DOHH2 (cell line): ENCODE measurements around the gene MGAM2.

Source experiments
- H3F3A ChIP-seq: fragments of 200-600 bp; sonication (generic), shearing (Covaris generic); 2 replicates; pipeline ENCODE4 v1.6.0; 2016; ENCODE audit warnings: antibody characterized with exemption, mild to moderate bottlenecking; ENCODE audit not compliant: control insufficient read depth, insufficient read depth
- H3K27ac ChIP-seq: fragments of 200-600 bp; sonication (generic); 2 replicates; pipeline ENCODE4 v1.5.1; 2014; ENCODE audit warnings: low read depth, mild to moderate bottlenecking, low read length, moderate library complexity
- H3K27me3 ChIP-seq: fragments of 200-600 bp; sonication (generic); 2 replicates; pipeline ENCODE4 v1.6.1; 2014; ENCODE audit warnings: mild to moderate bottlenecking, low read length, mixed read lengths; ENCODE audit not compliant: control insufficient read depth
- H3K36me3 ChIP-seq: fragments of 200-600 bp; sonication (generic); 2 replicates; pipeline ENCODE4 v1.6.1; 2014; ENCODE audit warnings: mild to moderate bottlenecking, low read length, moderate library complexity, mixed read lengths; ENCODE audit not compliant: control insufficient read depth
- H3K4me1 ChIP-seq: fragments of 200-600 bp; sonication (generic); 2 replicates; pipeline ENCODE4 v1.6.1; 2014; ENCODE audit warnings: mild to moderate bottlenecking, low read length, mixed read lengths; ENCODE audit not compliant: control insufficient read depth
- H3K4me2 ChIP-seq: fragments of 200-600 bp; sonication (generic); 2 replicates; pipeline ENCODE4 v1.6.0; 2014; ENCODE audit warnings: mild to moderate bottlenecking, low read length, moderate library complexity
- H3K4me3 ChIP-seq: fragments of 200-600 bp; sonication (generic); 2 replicates; pipeline ENCODE4 v1.5.1; 2014; ENCODE audit warnings: mild to moderate bottlenecking, low read length, mixed read lengths
- H3K79me2 ChIP-seq: fragments of 200-600 bp; sonication (generic); 2 replicates; pipeline ENCODE4 v1.6.1; 2014; ENCODE audit warnings: mild to moderate bottlenecking, low read length, mixed read lengths; ENCODE audit not compliant: control insufficient read depth
- H3K9me2 ChIP-seq: fragments of 200-600 bp; sonication (generic); replicated peaks from 2 replicates; pipeline ENCODE4 v1.6.1; 2014; ENCODE audit warnings: mild to moderate bottlenecking, low read length, mixed read lengths; ENCODE audit not compliant: control insufficient read depth
- H3K9me3 ChIP-seq: fragments of 200-600 bp; sonication (generic); 2 replicates; pipeline ENCODE4 v1.6.1; 2014; ENCODE audit warnings: antibody characterized with exemption, low read length, mixed read lengths; ENCODE audit not compliant: control insufficient read depth, insufficient read depth
- H4K20me1 ChIP-seq: fragments of 200-600 bp; sonication (generic); 2 replicates; pipeline ENCODE4 v1.6.0; 2014; ENCODE audit warnings: low read depth, mild to moderate bottlenecking, antibody characterized with exemption, low read length, moderate library complexity; ENCODE audit not compliant: control insufficient read depth, insufficient read depth
- CTCF ChIP-seq: fragments of 200-600 bp; sonication (generic); IDR thresholded peaks from one replicate; pipeline ENCODE4 v1.5.1; 2014; ENCODE audit warnings: antibody characterized with exemption, mild to moderate bottlenecking, low read depth, low read length; ENCODE audit not compliant: poor library complexity, severe bottlenecking
- EZH2phosphoT487 ChIP-seq: fragments of 200-600 bp; sonication (generic); IDR thresholded peaks from 2 replicates; pipeline ENCODE4 v1.6.1; 2017; ENCODE audit warnings: borderline replicate concordance, mild to moderate bottlenecking, antibody characterized with exemption, low read length, moderate library complexity, mixed read lengths

The MGAM2 gene

GRCh38 chr7:142250705-142251104 is 139.2 kb downstream of the MGAM2 start:
- Histone ChIP-seq H3K36me3 (no peaks in the 10 kb centered on the region), H3K27ac (no peak overlapping the region), H3K4me2 (no peak overlapping the region), H3K4me3 (no peak overlapping the region), H3K9me2 (no peaks in the 10 kb centered on the region), H3K79me2 (no peaks in the 10 kb centered on the region), H3F3A (no peaks in the 10 kb centered on the region), H3K9me3 (no peaks in the 10 kb centered on the region), H3K27me3 (no peaks in the 10 kb centered on the region), H3K4me1 (no peaks in the 10 kb centered on the region), H4K20me1 (no peaks in the 10 kb centered on the region)
- no peak for TF ChIP-seq EZH2phosphoT487
- no peak for TF ChIP-seq CTCF

GRCh38 chr7:142257958-142258357 is 146.4 kb downstream of the MGAM2 start, which contains the start of gene PRSS58:
PRSS58 (minus strand) TSS chr7:142258058; CDS start chr7:142257707, 351 bp downstream.
- no peak within 1 kb of the TSS for H3K4me3 ChIP-seq
- no peaks in the 10 kb centered on the region for H3K36me3 ChIP-seq
- no peaks in the 10 kb centered on the region for H3K27me3 ChIP-seq
- H3K4me2 ChIP-seq: no peak within 1 kb of the TSS
- no peaks in the 10 kb centered on the region for H3K79me2 ChIP-seq
- no peaks in the 10 kb centered on the region for H3K4me1 ChIP-seq
- no peak within 1 kb of the TSS for H3K27ac ChIP-seq
- no peaks in the 10 kb centered on the region for H3F3A ChIP-seq
- H3K9me3 ChIP-seq: no peaks in the 10 kb centered on the region
- H4K20me1 ChIP-seq: no peaks in the 10 kb centered on the region
- H3K9me2 ChIP-seq: no peaks in the 10 kb centered on the region
- TF ChIP-seq CTCF (no peak), EZH2phosphoT487 (no peak)

GRCh38 chr7:142263598-142264380 is 152.3 kb downstream of the MGAM2 start:
- TF ChIP-seq CTCF (no peak), EZH2phosphoT487 (no peak)
- no peaks in the 10 kb centered on the region for H3K9me3 ChIP-seq
- no peaks in the 10 kb centered on the region for H3K4me1 ChIP-seq
- no peaks in the 10 kb centered on the region for H3K36me3 ChIP-seq
- no peaks in the 10 kb centered on the region for H3K27me3 ChIP-seq
- H3F3A ChIP-seq: no peaks in the 10 kb centered on the region
- no peaks in the 10 kb centered on the region for H3K79me2 ChIP-seq
- H3K4me3 ChIP-seq: no peak overlapping the region
- H4K20me1 ChIP-seq: no peaks in the 10 kb centered on the region
- H3K4me2 ChIP-seq: no peak overlapping the region
- no peak overlapping the region for H3K27ac ChIP-seq
- H3K9me2 ChIP-seq: no peaks in the 10 kb centered on the region
